ENCODE measurements around the gene ABCG5.

ABCG5 gene

GRCh38 chr2:43837831-43838559 is 644 bp downstream of the ABCG5 start:
- no peak for TF ChIP-seq JUND (IDR thresholded peaks at IDR 0.05; ENCODE audit: low read depth)
- DNase-seq (ENCODE audit: low read depth in 1 of 2, low spot score in 1 of 2) = no peak
- in situ Hi-C loops (cut with HindIII; ENCODE audit: low pct_unique_long_range_greater_than_20kb, low sequenced_read_pairs) = no loop called here

GRCh38 chr2:43837033-43837432 is 1.6 kb downstream of the ABCG5 start:
- no peak for TF ChIP-seq JUND (IDR thresholded peaks at IDR 0.05; ENCODE audit: low read depth)
- in situ Hi-C loops (cut with HindIII; ENCODE audit: low pct_unique_long_range_greater_than_20kb, low sequenced_read_pairs) = no loop called here
- no peak for DNase-seq (ENCODE audit: low read depth in 1 of 2, low spot score in 1 of 2)

GRCh38 chr2:43832457-43832856 is 6.2 kb downstream of the ABCG5 start:
- in situ Hi-C loops (cut with HindIII; ENCODE audit: low pct_unique_long_range_greater_than_20kb, low sequenced_read_pairs) = no loop called here
- DNase-seq (ENCODE audit: low read depth in 1 of 2, low spot score in 1 of 2) = peak in 1 of 2 experiments; percentile 33
- no peak for TF ChIP-seq JUND (IDR thresholded peaks at IDR 0.05; ENCODE audit: low read depth)

- in situ Hi-C loops (cut with HindIII; ENCODE audit: low pct_unique_long_range_greater_than_20kb, low sequenced_read_pairs) = no loop called here
- TF ChIP-seq JUND (IDR thresholded peaks at IDR 0.05; ENCODE audit: low read depth) = no peak
- DNase-seq (ENCODE audit: low read depth in 1 of 2, low spot score in 1 of 2) = no peak
Measured at GRCh38 chr2:43831543-43832294, 6.9 kb downstream of the ABCG5 start.

- in situ Hi-C loops (cut with HindIII; ENCODE audit: low pct_unique_long_range_greater_than_20kb, low sequenced_read_pairs) = no loop called here
- no peak for DNase-seq (ENCODE audit: low read depth in 1 of 2, low spot score in 1 of 2)
- no peak for TF ChIP-seq JUND (IDR thresholded peaks at IDR 0.05; ENCODE audit: low read depth)
Measured at GRCh38 chr2:43826305-43827250, 12.1 kb downstream of the ABCG5 start.

GRCh38 chr2:43825841-43826240 is 12.8 kb downstream of the ABCG5 start:
- no peak for TF ChIP-seq JUND (IDR thresholded peaks at IDR 0.05; ENCODE audit: low read depth)
- no peak for DNase-seq (ENCODE audit: low read depth in 1 of 2, low spot score in 1 of 2)
- in situ Hi-C loops (cut with HindIII; ENCODE audit: low pct_unique_long_range_greater_than_20kb, low sequenced_read_pairs) = no loop called here

- DNase-seq (ENCODE audit: low read depth in 1 of 2, low spot score in 1 of 2) = no peak
- no peak for TF ChIP-seq JUND (IDR thresholded peaks at IDR 0.05; ENCODE audit: low read depth)
- in situ Hi-C loops (cut with HindIII; ENCODE audit: low pct_unique_long_range_greater_than_20kb, low sequenced_read_pairs) = no loop called here
Measured at GRCh38 chr2:43824951-43825493, 13.6 kb downstream of the ABCG5 start.

GRCh38 chr2:43824512-43824911 is 14.1 kb downstream of the ABCG5 start:
- in situ Hi-C loops (cut with HindIII; ENCODE audit: low pct_unique_long_range_greater_than_20kb, low sequenced_read_pairs) = no loop called here
- no peak for TF ChIP-seq JUND (IDR thresholded peaks at IDR 0.05; ENCODE audit: low read depth)
- DNase-seq (ENCODE audit: low read depth in 1 of 2, low spot score in 1 of 2) = no peak

- in situ Hi-C loops (cut with HindIII; ENCODE audit: low pct_unique_long_range_greater_than_20kb, low sequenced_read_pairs) = no loop called here
- DNase-seq (ENCODE audit: low read depth in 1 of 2, low spot score in 1 of 2) = no peak
- TF ChIP-seq JUND (IDR thresholded peaks at IDR 0.05; ENCODE audit: low read depth) = no peak
Measured at GRCh38 chr2:43823751-43824150, 14.9 kb downstream of the ABCG5 start.

GRCh38 chr2:43822839-43823238 is 15.8 kb downstream of the ABCG5 start:
- DNase-seq (ENCODE audit: low read depth in 1 of 2, low spot score in 1 of 2) = no peak
- no peak for TF ChIP-seq JUND (IDR thresholded peaks at IDR 0.05; ENCODE audit: low read depth)
- in situ Hi-C loops (cut with HindIII; ENCODE audit: low pct_unique_long_range_greater_than_20kb, low sequenced_read_pairs) = no loop called here

- TF ChIP-seq JUND (IDR thresholded peaks at IDR 0.05; ENCODE audit: low read depth) = no peak
- in situ Hi-C loops (cut with HindIII; ENCODE audit: low pct_unique_long_range_greater_than_20kb, low sequenced_read_pairs) = no loop called here
- no peak for DNase-seq (ENCODE audit: low read depth in 1 of 2, low spot score in 1 of 2)
Measured at GRCh38 chr2:43819491-43820163, 19.0 kb downstream of the ABCG5 start.

GRCh38 chr2:43818761-43819160 is 19.9 kb downstream of the ABCG5 start:
- no peak for TF ChIP-seq JUND (IDR thresholded peaks at IDR 0.05; ENCODE audit: low read depth)
- in situ Hi-C loops (cut with HindIII; ENCODE audit: low pct_unique_long_range_greater_than_20kb, low sequenced_read_pairs) = no loop called here
- DNase-seq (ENCODE audit: low read depth in 1 of 2, low spot score in 1 of 2) = no peak
